HepG2 (cell line): Measurements from ENCODE around the gene FIBIN. TPM values are rescaled to one million over a fixed set of nuclear protein-coding genes. Genes with fewer than 3 reads are reported as not detected.

Source experiments
- ATAC-seq: fragments of 200-7000 bp; cut with Tn5 transposase; 3 replicates; pipeline ENCODE4 v1.9.1; 2020; ENCODE audit warnings: mild to moderate bottlenecking, moderate library complexity
- BruUV-seq: library from RNA; stranded (reverse); fragments of 400-500 nt; replicated peaks from 2 replicates; lab custom pipeline; 2021; lab: Mats Ljungman, UMichigan
- CTCF ChIA-PET: fragments of 300-600 bp; formaldehyde crosslinking; extraction: SDS; loops from one replicate; lab custom pipeline; 2021; ENCODE audit warnings: low total read pairs, inconsistent platforms, low intra/inter-chr PET ratio; lab: Yijun Ruan, JAX
- POLR2A ChIA-PET: fragments of 350-600 bp; sonication (Branson Sonifier 250); formaldehyde crosslinking; loops from one replicate; lab custom pipeline; 2020; ENCODE audit warnings: antibody characterized with exemption, inconsistent platforms; lab: Yijun Ruan, JAX
- DNase-seq: peaks from one replicate; pipeline ENCODE4 v3.0.0-alpha.2; 2015; ENCODE audit warnings: low spot score
- FAIRE-seq: peaks from 3 replicates; lab custom pipeline; 2011; peaks lifted over from hg19 to GRCh38; lab: Jason Lieb, UNC
- H2AFZ ChIP-seq: one replicate; pipeline ENCODE4 v1.6.1; 2011; ENCODE audit warnings: low read length, inconsistent platforms
- H3K27ac ChIP-seq: fragments of 300-600 bp; 3 replicates; pipeline ENCODE4 v1.8.0; 2011; ENCODE audit warnings: mixed run types, mild to moderate bottlenecking, mixed read lengths, low read length, inconsistent platforms; ENCODE audit not compliant: insufficient read depth; ENCODE audit errors: extremely low read length
- H3K27me3 ChIP-seq, 2 experiments: fragments of 200-600 bp in 1 of 2; 2 replicates in 1 of 2; 3 replicates in 1 of 2; pipeline versions ENCODE4 v1.6.0 to v1.8.0; 2011; ENCODE audit warnings: low read length in 2 of 2, mild to moderate bottlenecking in 2 of 2, moderate library complexity in 2 of 2, inconsistent platforms in 1 of 2; ENCODE audit not compliant: insufficient read depth in 2 of 2, control insufficient read depth in 1 of 2
- H3K36me3 ChIP-seq, 2 experiments: fragments of 200-600 bp in 1 of 2; replicated peaks in 1 of 2; 2 replicates in 1 of 2; 3 replicates in 1 of 2; pipeline versions ENCODE4 v1.5.1 to v1.8.0; 2011; ENCODE audit warnings: low read length in 2 of 2, inconsistent platforms in 1 of 2; ENCODE audit not compliant: insufficient read depth in 2 of 2, control insufficient read depth in 1 of 2
- H3K4me1 ChIP-seq: 2 replicates; pipeline ENCODE4 v1.5.1; 2012; ENCODE audit warnings: low read length, inconsistent platforms; ENCODE audit not compliant: insufficient read depth
- H3K4me2 ChIP-seq: 2 replicates; pipeline ENCODE4 v1.6.0; 2011; ENCODE audit warnings: low read depth, low read length, inconsistent platforms
- H3K4me3 ChIP-seq, 3 experiments: fragments of 200-600 bp in 1 of 3; sonication (generic), shearing (Covaris generic) in 1 of 3; replicated peaks in 1 of 3; 2 replicates each; pipeline ENCODE4 v1.5.1; 2011 to 2016; ENCODE audit warnings: low read length in 3 of 3, inconsistent platforms in 2 of 3, low read depth in 2 of 3, mild to moderate bottlenecking in 2 of 3, control low read depth in 1 of 3, mixed read lengths in 1 of 3; ENCODE audit not compliant: insufficient read depth in 1 of 3
- H3K79me2 ChIP-seq: one replicate; pipeline ENCODE4 v1.6.1; 2011; ENCODE audit warnings: low read length, inconsistent platforms; ENCODE audit not compliant: insufficient read depth
- H3K9ac ChIP-seq: 2 replicates; pipeline ENCODE4 v1.6.0; 2011; ENCODE audit warnings: mild to moderate bottlenecking, low read depth, low read length, inconsistent platforms; ENCODE audit not compliant: insufficient read depth
- H3K9me3 ChIP-seq: 2 replicates; pipeline ENCODE4 v1.5.1; 2012; ENCODE audit warnings: mild to moderate bottlenecking, low read length
- H4K20me1 ChIP-seq: 2 replicates; pipeline ENCODE4 v1.6.0; 2011; ENCODE audit warnings: inconsistent platforms, mild to moderate bottlenecking, low read length, moderate library complexity; ENCODE audit not compliant: insufficient read depth
- CCAR2 ChIP-seq: fragments of 200-400 bp; formaldehyde crosslinking; optimal IDR thresholded peaks from 2 replicates; pipeline ENCODE3; 2018; ENCODE audit warnings: low read depth, mild to moderate bottlenecking, low read length, moderate library complexity
- HNRNPLL ChIP-seq: fragments of 200-400 bp; formaldehyde crosslinking; IDR thresholded peaks from 2 replicates; pipeline ENCODE4 v1.6.1; 2017; ENCODE audit warnings: mild to moderate bottlenecking, low read depth, low read length; ENCODE audit not compliant: poor library complexity, severe bottlenecking
- NCOA2 ChIP-seq: sonication (generic); formaldehyde crosslinking; IDR thresholded peaks from 2 replicates; pipeline ENCODE4 v1.8.0; 2022; ENCODE audit warnings: inconsistent platforms
- NFIB ChIP-seq: sonication (generic); formaldehyde crosslinking; IDR thresholded peaks from 2 replicates; pipeline ENCODE4 v1.9.0; 2021; ENCODE audit warnings: missing genetic modification reagents, mild to moderate bottlenecking, borderline replicate concordance
- PHF5A ChIP-seq: IDR thresholded peaks from one replicate; pipeline ENCODE4 v1.6.1; 2018; ENCODE audit warnings: low read depth, missing genetic modification reagents; ENCODE audit not compliant: unreplicated experiment
- RELA ChIP-seq: sonication (generic); formaldehyde crosslinking; IDR thresholded peaks from 2 replicates; pipeline ENCODE4 v1.4.0; 2020; ENCODE audit warnings: missing genetic modification reagents
- SKIL ChIP-seq: sonication (generic); formaldehyde crosslinking; IDR thresholded peaks from 2 replicates; pipeline ENCODE4 v1.8.0; 2022; ENCODE audit warnings: missing genetic modification reagents, mild to moderate bottlenecking, moderate library complexity, borderline replicate concordance
- TBP ChIP-seq: sonication (generic); formaldehyde crosslinking; IDR thresholded peaks from 2 replicates; pipeline ENCODE4 v1.5.0; 2020; ENCODE audit warnings: missing genetic modification reagents
- ZNF331 ChIP-seq: sonication (generic); formaldehyde crosslinking; IDR thresholded peaks from 2 replicates; pipeline ENCODE4 v1.4.0; 2020; ENCODE audit warnings: missing genetic modification reagents
- ZNF609 ChIP-seq: sonication (generic); formaldehyde crosslinking; IDR thresholded peaks from 2 replicates; pipeline ENCODE4 v1.4.0; 2020; ENCODE audit warnings: mild to moderate bottlenecking, missing genetic modification reagents, borderline replicate concordance
- WGBS: methylation state at CpG from one replicate; pipeline ENCODE4 v1.1.6; 2017; ENCODE audit warnings: low lambda C conversion rate; 5-methylcytosine and 5-hydroxymethylcytosine counted together
- in situ Hi-C: cut with HindIII; loops from 2 replicates; pipeline ENCODE4 v1.10.0; 2017; ENCODE audit warnings: low pct_unique_long_range_greater_than_20kb; ENCODE audit not compliant: extremely low pct_ligation_motif_present
- intact Hi-C: fragments of 100-400 bp; cut with micrococcal nuclease; formaldehyde crosslinking; loops from one replicate; pipeline ENCODE4 v1.10.0; 2022; ENCODE audit not compliant: unreplicated experiment
- polyA plus RNA-seq, 8 experiments: library from polyadenylated mRNA; depleted of rRNA in 3 of 8; stranded (reverse) in 7 of 8; unstranded in 1 of 8; fragments of >200 nt; fragmentation: Illumina TruSeq in 4 of 8; extraction: Trizol in 4 of 8; gene quantifications; 2 replicates each; pipeline versions ENCODE4 v1.2.1 to v1.2.3, GENCODE V29; 2011 to 2016; ENCODE audit warnings: low read depth in 4 of 8, missing spikeins in 1 of 8, mixed read lengths in 1 of 8; ENCODE audit not compliant: insufficient read depth in 1 of 8
- total RNA-seq, 5 experiments: library from RNA; depleted of rRNA; stranded (reverse); fragments of >200 nt; fragmentation: Illumina TruSeq; extraction: Trizol; gene quantifications; 2 replicates each; pipeline ENCODE4 v1.2.3, GENCODE V29; 2016; ENCODE audit warnings: low read depth in 1 of 5
- TF ChIP-seq, protein P1 (sequence below): fragments of 450-650 bp; IDR thresholded peaks from 2 replicates; pipeline ENCODE4 v1.6.1; 2017; ENCODE audit warnings: mild to moderate bottlenecking

The FIBIN gene
- total and polyA plus RNA-seq, 2 of the 13 experiments (the other 11 are each of a cell fraction or from before 2014, with no cell fraction given) = not detected

DNA sequence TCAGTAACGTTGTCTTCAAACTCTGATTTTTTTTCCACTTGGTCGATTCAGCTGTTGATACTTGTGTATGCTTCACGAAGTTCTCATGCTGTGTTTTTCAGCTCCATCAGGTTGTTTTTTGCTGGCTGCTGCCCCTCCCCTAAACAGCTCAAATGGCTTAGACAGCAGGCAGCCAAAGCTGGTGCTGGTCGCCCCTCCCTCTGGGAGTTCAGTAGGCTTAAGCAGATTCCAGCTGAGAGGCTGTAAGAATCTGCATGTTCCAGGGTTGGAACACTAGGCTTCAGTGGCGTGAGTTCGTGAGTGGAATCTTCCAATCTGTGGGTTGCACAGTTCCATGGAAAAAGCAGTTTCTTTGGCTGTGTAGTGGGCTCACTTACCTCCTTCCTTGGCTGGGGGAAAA lies 10.3 kb upstream of the FIBIN start (continued):
- TF ChIP-seq ZNF609 (CRISPR knock-in tag) = no peak

- no peak overlapping the region for H3K9ac ChIP-seq
- H3K27ac ChIP-seq = no peak overlapping the region
- POLR2A ChIA-PET = no interaction called here
- no peaks in the 10 kb centered on the region for H3K9me3 ChIP-seq
- H3K4me2 ChIP-seq = no peak overlapping the region
- TF ChIP-seq, protein P1, sequence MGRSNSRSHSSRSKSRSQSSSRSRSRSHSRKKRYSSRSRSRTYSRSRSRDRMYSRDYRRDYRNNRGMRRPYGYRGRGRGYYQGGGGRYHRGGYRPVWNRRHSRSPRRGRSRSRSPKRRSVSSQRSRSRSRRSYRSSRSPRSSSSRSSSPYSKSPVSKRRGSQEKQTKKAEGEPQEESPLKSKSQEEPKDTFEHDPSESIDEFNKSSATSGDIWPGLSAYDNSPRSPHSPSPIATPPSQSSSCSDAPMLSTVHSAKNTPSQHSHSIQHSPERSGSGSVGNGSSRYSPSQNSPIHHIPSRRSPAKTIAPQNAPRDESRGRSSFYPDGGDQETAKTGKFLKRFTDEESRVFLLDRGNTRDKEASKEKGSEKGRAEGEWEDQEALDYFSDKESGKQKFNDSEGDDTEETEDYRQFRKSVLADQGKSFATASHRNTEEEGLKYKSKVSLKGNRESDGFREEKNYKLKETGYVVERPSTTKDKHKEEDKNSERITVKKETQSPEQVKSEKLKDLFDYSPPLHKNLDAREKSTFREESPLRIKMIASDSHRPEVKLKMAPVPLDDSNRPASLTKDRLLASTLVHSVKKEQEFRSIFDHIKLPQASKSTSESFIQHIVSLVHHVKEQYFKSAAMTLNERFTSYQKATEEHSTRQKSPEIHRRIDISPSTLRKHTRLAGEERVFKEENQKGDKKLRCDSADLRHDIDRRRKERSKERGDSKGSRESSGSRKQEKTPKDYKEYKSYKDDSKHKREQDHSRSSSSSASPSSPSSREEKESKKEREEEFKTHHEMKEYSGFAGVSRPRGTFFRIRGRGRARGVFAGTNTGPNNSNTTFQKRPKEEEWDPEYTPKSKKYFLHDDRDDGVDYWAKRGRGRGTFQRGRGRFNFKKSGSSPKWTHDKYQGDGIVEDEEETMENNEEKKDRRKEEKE = no peak
- no peak for TF ChIP-seq NCOA2 (CRISPR knock-in tag)
- no peak for TF ChIP-seq HNRNPLL
- no peak for TF ChIP-seq SKIL (CRISPR knock-in tag)
- no peak for TF ChIP-seq ZNF331 (CRISPR knock-in tag)
- no peak for TF ChIP-seq CCAR2
- no peak for TF ChIP-seq TBP (CRISPR knock-in tag)
- TF ChIP-seq NFIB = no peak
- TF ChIP-seq RELA = no peak
- TF ChIP-seq PHF5A (CRISPR knock-in tag) = no peak
- no peak overlapping the region for H2AFZ ChIP-seq
- WGBS = 7% methylated on average over 1 of the region's 1 CpG
- no TSS peak for BruUV-seq
- H3K4me1 ChIP-seq = no peaks in the 10 kb centered on the region
- CTCF ChIA-PET = no interaction called here
- DNase-seq (no peak), FAIRE-seq (no peak), ATAC-seq (no peak)
- intact Hi-C loops = no loop called here
- in situ Hi-C loops = no loop called here
- H3K27me3 ChIP-seq = no peaks in the 10 kb centered on the region; a peak in 1 of 5 replicates
- no peaks in the 10 kb centered on the region for H3K79me2 ChIP-seq
- H3K36me3 ChIP-seq = no peaks in the 10 kb centered on the region
- H4K20me1 ChIP-seq = no peaks in the 10 kb centered on the region
- H3K4me3 ChIP-seq = no peak overlapping the region
These were observed 8.4 kb upstream of the FIBIN start for GRCh38 chr11:26985470-26985869.
